MM.1S (cell line): ENCODE results near the gene MAPK10.

Experiments
- DNase-seq: peaks from one replicate; pipeline ENCODE4 v3.0.0-alpha.2; 2015
- H2AFZ ChIP-seq: fragments of 300-600 bp; sonication (generic); 2 replicates; pipeline ENCODE4 v1.6.0; 2016; ENCODE audit warnings: antibody characterized with exemption, low read length
- H3F3A ChIP-seq: fragments of 300-600 bp; sonication (generic); 2 replicates; pipeline ENCODE4 v1.6.1; 2016; ENCODE audit warnings: mild to moderate bottlenecking, antibody characterized with exemption, low read length, moderate library complexity, mixed read lengths; ENCODE audit not compliant: insufficient read depth
- H3K27ac ChIP-seq: fragments of 300-600 bp; sonication (generic); 2 replicates; pipeline ENCODE4 v1.5.1; 2016; ENCODE audit warnings: mild to moderate bottlenecking, low read length
- H3K27me3 ChIP-seq: fragments of 300-600 bp; sonication (generic); replicated peaks from 2 replicates; pipeline ENCODE4 v1.6.0; 2016; ENCODE audit warnings: low read length; ENCODE audit not compliant: insufficient read depth
- H3K36me3 ChIP-seq: fragments of 300-600 bp; sonication (generic); replicated peaks from 2 replicates; pipeline ENCODE4 v1.6.1; 2016; ENCODE audit warnings: mild to moderate bottlenecking, low read length, mixed read lengths; ENCODE audit not compliant: insufficient read depth
- H3K4me1 ChIP-seq: fragments of 300-600 bp; sonication (generic); 2 replicates; pipeline ENCODE4 v1.6.1; 2016; ENCODE audit warnings: low read length, mixed read lengths
- H3K4me2 ChIP-seq: fragments of 300-600 bp; sonication (generic); 2 replicates; pipeline ENCODE4 v1.6.0; 2016; ENCODE audit warnings: low read depth, low read length
- H3K4me3 ChIP-seq: fragments of 300-600 bp; sonication (generic); 2 replicates; pipeline ENCODE4 v1.5.1; 2016; ENCODE audit warnings: low read length, mixed read lengths
- H3K79me2 ChIP-seq: fragments of 300-600 bp; sonication (generic); 2 replicates; pipeline ENCODE4 v1.6.1; 2016; ENCODE audit warnings: mixed run types, low read length, mixed read lengths
- H3K9ac ChIP-seq: fragments of 300-600 bp; sonication (generic); 2 replicates; pipeline ENCODE4 v1.6.1; 2016; ENCODE audit warnings: low read length, mixed read lengths
- H3K9me2 ChIP-seq: fragments of 300-600 bp; sonication (generic); replicated peaks from 2 replicates; pipeline ENCODE4 v1.6.1; 2016; ENCODE audit warnings: mild to moderate bottlenecking, low read length, mixed read lengths; ENCODE audit not compliant: insufficient read depth
- H3K9me3 ChIP-seq: fragments of 300-600 bp; sonication (generic); replicated peaks from 2 replicates; pipeline ENCODE4 v1.6.1; 2016; ENCODE audit warnings: mild to moderate bottlenecking, low read length, mixed read lengths; ENCODE audit not compliant: insufficient read depth
- H4K20me1 ChIP-seq: fragments of 300-600 bp; sonication (generic); 2 replicates; pipeline ENCODE4 v1.6.1; 2016; ENCODE audit warnings: mild to moderate bottlenecking, low read length, moderate library complexity, mixed read lengths; ENCODE audit not compliant: insufficient read depth
- EZH2 ChIP-seq: fragments of 300-600 bp; sonication (generic); optimal IDR thresholded peaks from 2 replicates; pipeline ENCODE3; 2017; ENCODE audit warnings: low read depth, mild to moderate bottlenecking, antibody characterized with exemption, low read length, mixed read lengths
- EZH2phosphoT487 ChIP-seq: fragments of 300-600 bp; sonication (generic); IDR thresholded peaks from 2 replicates; pipeline ENCODE4 v1.6.1; 2018; ENCODE audit warnings: antibody characterized with exemption, low read length
- TF ChIP-seq, protein P1 (sequence below): fragments of 300-600 bp; sonication (generic); IDR thresholded peaks from 2 replicates; pipeline ENCODE4 v1.5.1; 2016; ENCODE audit warnings: antibody characterized with exemption, low read length, mixed read lengths

Gene MAPK10

DNA sequence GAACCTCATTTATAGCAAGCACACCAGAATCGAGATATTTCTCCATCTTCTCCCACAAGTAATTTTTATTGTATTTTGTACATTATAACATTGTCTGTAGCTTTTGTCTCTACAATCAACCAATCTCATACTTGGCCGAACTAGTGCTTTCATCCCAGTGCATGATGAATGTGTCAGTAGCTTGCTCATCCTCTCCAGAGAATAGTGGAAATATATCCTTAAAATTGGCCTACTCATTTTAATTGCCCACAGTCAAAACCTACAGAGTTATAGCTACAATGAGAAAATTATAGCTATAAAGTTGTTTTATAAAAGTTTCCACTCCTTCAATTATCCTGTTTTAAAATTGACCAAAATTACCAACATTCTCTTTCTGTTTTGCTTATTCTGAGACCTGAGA is 103.8 kb downstream of the MAPK10 start:
- no peaks in the 10 kb centered on the region for H3F3A ChIP-seq
- no peaks in the 10 kb centered on the region for H3K79me2 ChIP-seq
- no peak overlapping the region for H3K4me2 ChIP-seq
- H3K9me2 ChIP-seq: no peaks in the 10 kb centered on the region
- no peak overlapping the region for H3K4me3 ChIP-seq
- H3K27ac ChIP-seq: no peak overlapping the region
- no peak overlapping the region for H2AFZ ChIP-seq
- DNase-seq: no peak
- H3K27me3 ChIP-seq: no peaks in the 10 kb centered on the region
- TF ChIP-seq, protein P1, sequence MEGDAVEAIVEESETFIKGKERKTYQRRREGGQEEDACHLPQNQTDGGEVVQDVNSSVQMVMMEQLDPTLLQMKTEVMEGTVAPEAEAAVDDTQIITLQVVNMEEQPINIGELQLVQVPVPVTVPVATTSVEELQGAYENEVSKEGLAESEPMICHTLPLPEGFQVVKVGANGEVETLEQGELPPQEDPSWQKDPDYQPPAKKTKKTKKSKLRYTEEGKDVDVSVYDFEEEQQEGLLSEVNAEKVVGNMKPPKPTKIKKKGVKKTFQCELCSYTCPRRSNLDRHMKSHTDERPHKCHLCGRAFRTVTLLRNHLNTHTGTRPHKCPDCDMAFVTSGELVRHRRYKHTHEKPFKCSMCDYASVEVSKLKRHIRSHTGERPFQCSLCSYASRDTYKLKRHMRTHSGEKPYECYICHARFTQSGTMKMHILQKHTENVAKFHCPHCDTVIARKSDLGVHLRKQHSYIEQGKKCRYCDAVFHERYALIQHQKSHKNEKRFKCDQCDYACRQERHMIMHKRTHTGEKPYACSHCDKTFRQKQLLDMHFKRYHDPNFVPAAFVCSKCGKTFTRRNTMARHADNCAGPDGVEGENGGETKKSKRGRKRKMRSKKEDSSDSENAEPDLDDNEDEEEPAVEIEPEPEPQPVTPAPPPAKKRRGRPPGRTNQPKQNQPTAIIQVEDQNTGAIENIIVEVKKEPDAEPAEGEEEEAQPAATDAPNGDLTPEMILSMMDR: no peak
- TF ChIP-seq EZH2 (no peak), EZH2phosphoT487 (no peak)
- H3K36me3 ChIP-seq: no peaks in the 10 kb centered on the region
- no peak overlapping the region for H3K9ac ChIP-seq
- H3K4me1 ChIP-seq: no peaks in the 10 kb centered on the region
- H4K20me1 ChIP-seq: no peaks in the 10 kb centered on the region
- H3K9me3 ChIP-seq: no peaks in the 10 kb centered on the region

DNA sequence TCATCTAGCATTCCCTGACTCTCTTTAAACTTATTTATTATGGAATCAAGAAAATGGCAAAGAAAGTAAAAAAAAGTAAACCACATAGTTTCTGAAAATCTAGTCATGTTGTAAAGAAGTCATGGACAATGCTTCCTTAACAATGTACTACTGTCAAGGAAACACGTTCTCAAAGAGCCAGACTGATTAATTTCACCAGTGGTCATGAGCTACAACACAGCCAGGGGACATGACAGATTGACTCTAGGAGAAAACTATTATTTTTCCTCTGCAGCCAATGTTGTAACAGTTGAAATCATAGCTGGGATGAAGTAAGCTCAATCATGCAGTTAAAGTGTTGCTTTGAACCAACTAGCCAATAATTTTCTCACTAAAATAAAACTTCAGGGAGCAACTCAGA is 109.2 kb downstream of the MAPK10 start:
- no peak overlapping the region for H2AFZ ChIP-seq
- H3K4me3 ChIP-seq: no peak overlapping the region
- H3K4me1 ChIP-seq: no peaks in the 10 kb centered on the region
- no peak for DNase-seq
- H3K79me2 ChIP-seq: no peaks in the 10 kb centered on the region
- no peaks in the 10 kb centered on the region for H3K9me2 ChIP-seq
- no peaks in the 10 kb centered on the region for H3F3A ChIP-seq
- H3K27me3 ChIP-seq: no peaks in the 10 kb centered on the region
- H3K9ac ChIP-seq: no peak overlapping the region
- no peaks in the 10 kb centered on the region for H3K9me3 ChIP-seq
- TF ChIP-seq, protein P1: no peak
- H3K36me3 ChIP-seq: no peaks in the 10 kb centered on the region
- H4K20me1 ChIP-seq: no peaks in the 10 kb centered on the region
- H3K4me2 ChIP-seq: no peak overlapping the region
- H3K27ac ChIP-seq: no peak overlapping the region

DNA sequence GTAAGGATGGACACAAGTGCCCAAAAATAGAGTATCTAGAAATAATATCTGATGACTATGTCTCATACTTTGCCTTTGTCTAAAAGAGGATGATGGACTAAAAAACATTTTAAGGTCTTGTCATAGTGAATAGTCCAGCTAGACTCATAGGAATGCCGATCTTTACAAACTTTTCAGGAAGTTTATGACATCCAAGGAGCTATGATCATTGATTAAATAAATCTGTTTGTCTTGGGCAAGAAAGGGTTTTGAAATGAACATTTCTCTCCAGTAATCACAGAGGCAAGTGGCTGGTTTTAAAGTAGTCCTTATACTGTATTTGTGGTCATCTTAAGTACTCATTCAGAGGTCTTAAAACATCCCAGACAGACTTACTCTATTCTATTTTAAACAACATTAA is 109.8 kb downstream of the MAPK10 start:
- no peaks in the 10 kb centered on the region for H3K9me2 ChIP-seq
- no peaks in the 10 kb centered on the region for H3F3A ChIP-seq
- TF ChIP-seq EZH2 (no peak), EZH2phosphoT487 (no peak)
- TF ChIP-seq, protein P1: no peak
- H3K4me3 ChIP-seq: no peak overlapping the region
- H4K20me1 ChIP-seq: no peaks in the 10 kb centered on the region
- H3K27me3 ChIP-seq: no peaks in the 10 kb centered on the region
- no peaks in the 10 kb centered on the region for H3K79me2 ChIP-seq
- DNase-seq: no peak
- no peaks in the 10 kb centered on the region for H3K36me3 ChIP-seq
- H3K9ac ChIP-seq: no peak overlapping the region
- H3K4me2 ChIP-seq: no peak overlapping the region
- no peaks in the 10 kb centered on the region for H3K4me1 ChIP-seq
- no peak overlapping the region for H2AFZ ChIP-seq
- no peak overlapping the region for H3K27ac ChIP-seq
- H3K9me3 ChIP-seq: no peaks in the 10 kb centered on the region

DNA sequence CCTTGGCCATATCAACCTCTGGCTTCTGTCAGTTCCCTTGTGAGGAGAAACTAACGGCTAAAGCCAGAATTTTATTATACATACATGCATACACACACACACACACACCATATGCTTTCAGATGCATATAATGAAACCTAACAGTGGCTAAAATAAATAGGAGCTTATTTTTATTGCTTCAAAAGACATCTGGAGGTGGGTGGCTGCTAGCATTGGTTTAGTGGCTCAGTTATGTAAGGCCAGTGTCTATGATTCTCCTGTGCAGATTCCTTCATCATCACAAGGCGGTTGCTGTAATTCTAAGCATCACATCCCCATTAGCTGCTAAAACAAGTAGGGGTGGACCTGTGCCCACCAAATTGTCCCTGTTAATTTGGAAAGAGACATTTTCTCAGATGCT is 110.8 kb downstream of the MAPK10 start:
- Histone ChIP-seq H3K4me2 (no peak overlapping the region), H3K27ac (no peak overlapping the region), H3K36me3 (no peaks in the 10 kb centered on the region), H3K9me3 (no peaks in the 10 kb centered on the region), H4K20me1 (no peaks in the 10 kb centered on the region), H3K79me2 (no peaks in the 10 kb centered on the region), H3K9ac (no peak overlapping the region), H2AFZ (no peak overlapping the region), H3K4me1 (no peaks in the 10 kb centered on the region), H3K27me3 (no peaks in the 10 kb centered on the region), H3F3A (no peaks in the 10 kb centered on the region), H3K9me2 (no peaks in the 10 kb centered on the region), H3K4me3 (no peak overlapping the region)
- DNase-seq: no peak
- TF ChIP-seq EZH2phosphoT487: no peak
- no peak for TF ChIP-seq EZH2
- TF ChIP-seq, protein P1: no peak
